A549 (cell line): ENCODE results near the gene UBIAD1.

ENCODE experiments used
- CEBPB ChIP-seq, 2 experiments: fragments of >200 bp in 1 of 2; sonication (Bioruptor Twin) in 1 of 2; formaldehyde crosslinking in 1 of 2; IDR thresholded peaks; 2 replicates each; pipeline ENCODE4 v1.6.1; 2012 to 2016
- CTCF ChIP-seq: fragments of >200 bp; sonication (Bioruptor Twin); formaldehyde crosslinking; IDR thresholded peaks from 3 replicates; pipeline ENCODE4 v1.5.1; 2016
- NR3C1 ChIP-seq: fragments of >200 bp; sonication (Bioruptor Twin); formaldehyde crosslinking; IDR thresholded peaks from 3 replicates; pipeline ENCODE4 v1.6.1; 2017
- POLR2A ChIP-seq: IDR thresholded peaks from 2 replicates; pipeline ENCODE4 v1.6.1; 2012; ENCODE audit warnings: mild to moderate bottlenecking, low read length
- RCOR1 ChIP-seq: fragments of 150-350 bp; IDR thresholded peaks from 2 replicates; pipeline ENCODE4 v1.6.1; 2014; ENCODE audit warnings: antibody characterized with exemption, low read length, low read depth
- REST ChIP-seq: fragments of 200-600 bp; sonication (generic); IDR thresholded peaks from 2 replicates; pipeline ENCODE4 v1.6.1; 2016; ENCODE audit warnings: antibody characterized with exemption, mild to moderate bottlenecking, moderate library complexity
- SMC3 ChIP-seq: fragments of >200 bp; sonication (Bioruptor Twin); formaldehyde crosslinking; IDR thresholded peaks from 3 replicates; pipeline ENCODE4 v1.6.1; 2018; ENCODE audit warnings: inconsistent platforms
- SREBF2 ChIP-seq: fragments of 450-650 bp; IDR thresholded peaks from 2 replicates; pipeline ENCODE4 v1.6.1; 2014; ENCODE audit warnings: mild to moderate bottlenecking, moderate library complexity

DNA sequence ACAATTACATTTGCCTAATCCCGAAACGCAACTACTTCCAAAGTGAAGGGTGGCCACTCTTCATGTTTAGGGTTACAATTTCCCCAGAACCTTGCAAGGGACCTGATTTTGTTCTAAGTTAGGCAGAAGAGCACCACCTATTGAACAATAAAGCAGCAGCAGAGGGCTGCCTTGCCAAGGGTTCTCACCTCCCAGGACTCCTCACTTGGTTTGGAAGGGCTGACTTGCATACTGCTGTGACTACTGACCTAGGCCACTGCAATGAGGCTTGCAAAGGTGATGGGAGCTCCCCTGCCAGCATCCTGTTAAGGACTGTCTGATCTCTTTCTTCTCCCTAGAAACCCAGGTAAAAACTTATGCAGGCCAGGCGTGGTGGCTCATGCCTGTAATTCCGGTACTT, 24.8 kb upstream of the UBIAD1 start:
- no peak for TF ChIP-seq SREBF2
- no peak for TF ChIP-seq NR3C1
- no peak for TF ChIP-seq POLR2A
- no peak for TF ChIP-seq CTCF
- no peak for TF ChIP-seq SMC3
- no peak for TF ChIP-seq REST
- TF ChIP-seq CEBPB (IDR thresholded peaks at IDR 0.05): no peak
- no peak for TF ChIP-seq RCOR1
